HG02870 (cell line): Measurements from ENCODE around the gene CORO2B.

Source experiments
- ATAC-seq: cut with Tn5 transposase; IDR thresholded peaks from one replicate; pipeline ENCODE4 v1.9.1; 2021; ENCODE audit warnings: mild to moderate bottlenecking, moderate library complexity; ENCODE audit not compliant: unreplicated experiment

The CORO2B gene

DNA sequence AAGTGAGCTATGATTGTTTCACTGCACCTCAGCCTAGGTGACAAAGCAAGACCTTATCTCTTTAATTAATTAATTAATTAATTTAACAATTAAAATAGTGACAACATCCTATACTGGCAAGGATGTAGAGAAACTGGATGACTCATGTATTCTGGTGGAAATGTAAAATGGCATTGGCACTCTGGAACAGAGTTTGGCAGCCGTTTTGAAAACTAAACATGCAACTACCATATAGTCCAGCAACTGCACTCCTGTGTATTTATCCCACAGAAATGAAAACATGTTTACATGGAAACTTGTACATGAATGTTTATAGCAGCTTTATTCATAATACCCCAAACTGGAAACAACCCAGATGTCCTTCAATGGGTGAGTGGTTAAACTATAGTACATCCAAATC is 185.3 kb downstream of the CORO2B start:
- ATAC-seq = no peak

DNA sequence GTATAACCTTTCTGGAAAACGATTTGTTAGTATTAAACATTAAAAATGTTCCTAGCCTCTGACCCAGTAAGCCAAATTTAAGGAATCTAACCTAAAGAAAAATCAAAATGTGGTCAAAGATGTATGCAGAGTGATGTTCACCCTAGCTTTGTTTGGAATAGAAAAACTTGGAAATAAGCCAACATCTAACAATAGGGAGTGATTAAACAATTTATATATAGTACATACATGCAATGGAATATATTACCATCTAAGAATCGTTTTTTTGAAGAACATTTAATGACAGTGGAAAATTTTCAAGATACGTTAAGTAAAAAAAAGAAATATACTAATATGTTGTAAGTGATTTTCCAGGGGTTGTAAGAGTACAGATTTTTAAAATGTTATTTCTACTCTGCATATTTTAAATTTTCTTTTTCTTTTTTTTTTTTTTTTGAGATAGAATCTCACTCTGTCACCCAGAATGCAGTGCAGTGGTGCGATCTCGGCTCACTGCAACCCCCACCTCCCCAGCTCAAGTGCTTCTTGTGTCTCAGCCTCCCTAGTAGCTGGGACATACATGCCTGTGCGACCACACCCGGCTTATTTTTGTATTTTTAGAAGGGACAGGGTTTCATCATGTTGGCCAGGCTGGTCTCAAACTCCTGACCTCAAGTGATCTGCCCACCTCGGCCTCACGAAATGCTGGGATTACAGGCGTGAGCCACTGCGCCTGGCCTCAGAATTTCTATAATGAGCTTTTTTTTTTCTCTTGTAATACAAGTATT is 187.0 kb downstream of the CORO2B start:
- no peak for ATAC-seq

DNA sequence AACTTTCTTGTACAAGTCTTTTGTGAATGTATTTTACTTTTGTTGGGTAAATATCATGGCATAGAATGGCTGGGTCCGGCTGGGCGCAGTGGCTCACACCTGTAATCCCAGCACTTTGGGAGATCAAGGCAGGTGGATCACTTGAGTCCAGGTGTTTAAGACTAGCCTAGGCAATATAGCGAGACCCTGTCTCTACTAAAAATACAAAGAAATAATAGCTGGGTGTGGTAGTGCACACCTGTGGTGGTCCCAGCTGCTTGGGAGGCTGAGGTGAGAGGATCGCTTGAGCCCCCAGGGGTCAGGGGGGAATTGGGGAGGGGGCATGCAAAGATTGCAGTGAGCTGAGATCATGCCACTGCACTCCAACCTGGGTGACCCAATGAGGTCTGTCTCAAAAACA is 189.0 kb downstream of the CORO2B start:
- ATAC-seq = no peak

DNA sequence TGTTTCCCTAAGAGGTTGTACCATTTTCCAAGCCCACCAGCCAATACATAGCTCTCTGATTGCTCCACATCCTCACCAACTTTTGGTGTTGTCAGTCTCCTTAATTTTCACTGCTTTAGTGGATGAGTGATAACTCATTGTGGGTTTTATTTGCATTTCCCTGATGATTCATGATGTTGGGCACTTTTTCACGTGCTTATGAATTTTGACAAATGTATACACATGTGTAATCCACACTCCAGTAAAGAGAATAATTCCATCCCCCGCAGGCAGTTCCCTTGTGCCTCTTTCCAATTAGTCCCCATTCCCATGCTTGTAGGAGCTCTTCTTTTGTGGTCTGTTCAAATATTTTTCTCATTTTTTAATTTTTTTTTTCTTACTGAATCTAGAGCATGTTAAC is 189.5 kb downstream of the CORO2B start:
- no peak for ATAC-seq

DNA sequence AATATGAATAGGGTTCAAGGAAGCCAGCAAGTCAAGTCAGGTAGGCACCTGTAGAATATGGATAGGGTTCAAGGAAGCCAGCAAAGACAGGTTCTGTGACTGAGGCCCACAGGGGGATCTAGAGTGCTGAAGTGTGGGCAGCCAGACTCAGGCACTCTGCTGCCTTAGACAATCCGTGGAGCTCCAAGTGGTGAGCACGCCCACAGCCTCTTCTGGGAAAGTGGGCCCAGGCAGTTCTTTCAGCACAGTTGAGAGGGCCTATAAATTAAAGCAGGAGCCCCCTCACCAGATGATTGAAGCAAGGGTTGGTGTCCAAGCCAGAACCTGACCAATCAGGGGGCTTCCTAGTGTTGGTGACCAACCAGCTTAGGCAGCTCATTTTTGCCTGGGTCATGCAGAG is 190.9 kb downstream of the CORO2B start:
- no peak for ATAC-seq

DNA sequence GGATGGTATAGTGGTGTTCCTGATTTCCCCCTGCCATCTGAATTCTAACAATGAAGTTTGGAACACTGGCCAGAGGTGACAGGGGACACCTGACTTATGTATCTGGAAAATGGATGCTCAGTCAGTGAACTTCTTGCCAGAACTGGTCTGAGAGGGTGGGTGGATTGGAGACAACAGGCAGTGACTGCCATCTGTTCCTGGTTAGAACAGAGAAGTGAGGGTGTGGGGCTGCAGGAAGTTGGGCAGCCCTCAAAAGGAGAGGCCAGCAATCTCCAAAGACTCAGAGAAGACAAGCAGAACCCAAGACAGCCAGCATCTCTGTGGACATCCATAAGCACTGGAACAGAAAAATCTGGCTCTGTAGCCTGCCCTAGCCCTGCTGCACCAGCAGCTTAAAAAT is 191.4 kb downstream of the CORO2B start:
- ATAC-seq = no peak

DNA sequence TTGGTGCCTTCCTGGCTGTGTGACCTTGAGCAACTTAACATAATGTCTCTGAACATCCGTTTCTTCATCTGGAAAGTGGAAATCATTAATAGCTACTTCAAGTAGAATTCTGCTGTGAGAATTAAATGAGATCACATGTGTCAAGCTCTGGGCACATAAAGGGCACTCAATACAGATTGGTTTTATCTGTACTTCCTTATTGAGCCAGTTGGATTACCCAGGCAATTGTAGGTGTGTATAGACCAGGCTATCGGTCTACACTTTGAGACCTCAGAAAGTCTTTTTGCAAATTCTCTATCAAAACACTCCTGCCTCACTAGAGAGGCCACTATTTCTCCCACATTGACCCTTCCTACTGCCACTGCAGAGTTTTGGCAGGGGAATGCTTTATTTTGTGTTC is 194.2 kb downstream of the CORO2B start:
- no peak for ATAC-seq

DNA sequence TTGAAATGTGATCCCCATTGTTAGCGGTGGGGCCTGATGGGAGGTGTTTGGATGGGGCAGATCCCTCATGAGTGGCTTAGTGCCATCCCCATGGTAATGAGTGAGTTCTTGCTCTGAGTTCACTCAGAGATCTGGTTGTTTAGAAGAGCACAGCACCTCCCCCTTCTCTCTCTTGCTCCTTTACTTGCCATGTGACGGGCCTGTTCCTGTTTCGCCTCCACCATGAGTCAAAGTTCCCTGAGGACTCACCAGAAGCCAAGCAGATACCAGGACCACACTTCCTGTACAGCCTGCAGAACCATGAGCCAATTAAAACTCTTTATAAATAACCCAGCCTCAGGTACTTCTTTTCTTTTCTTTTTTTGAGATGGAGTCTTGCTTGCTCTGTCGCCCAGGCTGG is 195.3 kb downstream of the CORO2B start:
- no peak for ATAC-seq

DNA sequence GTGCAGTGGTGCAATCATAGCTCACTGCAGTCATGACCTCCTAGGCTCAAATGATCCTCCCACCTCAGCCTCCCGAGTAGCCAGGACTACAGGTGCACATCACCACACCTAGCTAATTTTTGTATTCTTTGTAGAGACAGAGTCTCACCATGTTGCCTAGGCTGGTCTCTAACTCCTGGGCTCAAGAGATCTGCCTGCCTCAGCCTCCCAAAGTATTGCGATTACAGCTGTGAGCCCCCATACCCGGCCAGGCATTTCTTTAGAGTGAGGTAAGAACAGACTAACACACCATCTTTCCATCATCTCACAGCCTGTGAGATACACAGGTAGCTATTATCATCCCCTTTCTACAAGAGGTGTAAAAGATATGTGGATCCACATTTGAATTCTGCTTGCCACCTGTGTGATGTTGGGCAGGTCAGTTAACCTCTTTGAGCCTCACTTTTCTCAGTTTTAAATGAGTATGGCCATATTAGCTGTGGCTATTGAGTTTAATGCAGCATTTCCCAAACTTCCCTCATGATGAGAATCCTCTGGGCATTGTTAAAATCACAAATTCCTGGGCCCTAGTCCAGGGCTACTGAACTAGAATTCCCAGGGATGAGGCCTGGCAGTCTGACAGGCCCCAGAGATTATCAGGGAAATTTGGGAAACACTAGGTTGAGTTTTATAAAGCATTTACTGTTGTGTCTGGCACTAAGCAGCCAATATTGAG is 195.9 kb downstream of the CORO2B start:
- ATAC-seq = no peak

DNA sequence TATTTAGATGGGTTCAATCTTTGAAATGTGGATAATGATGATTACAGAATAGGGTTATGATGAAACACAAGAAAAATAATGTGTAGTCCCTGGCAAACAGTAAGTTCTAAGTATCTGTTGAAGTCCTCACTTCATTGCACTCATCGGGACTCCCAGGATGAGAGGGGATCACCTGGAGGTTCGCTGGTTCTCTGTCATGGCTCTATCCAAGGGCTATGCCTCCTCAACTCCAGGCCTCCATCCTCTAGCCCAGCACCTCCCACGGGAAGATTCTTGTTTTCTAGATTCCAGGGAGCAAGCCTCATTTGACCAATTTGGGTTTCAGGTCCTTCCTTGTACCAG is 196.4 kb downstream of the CORO2B start:
- no peak for ATAC-seq

DNA sequence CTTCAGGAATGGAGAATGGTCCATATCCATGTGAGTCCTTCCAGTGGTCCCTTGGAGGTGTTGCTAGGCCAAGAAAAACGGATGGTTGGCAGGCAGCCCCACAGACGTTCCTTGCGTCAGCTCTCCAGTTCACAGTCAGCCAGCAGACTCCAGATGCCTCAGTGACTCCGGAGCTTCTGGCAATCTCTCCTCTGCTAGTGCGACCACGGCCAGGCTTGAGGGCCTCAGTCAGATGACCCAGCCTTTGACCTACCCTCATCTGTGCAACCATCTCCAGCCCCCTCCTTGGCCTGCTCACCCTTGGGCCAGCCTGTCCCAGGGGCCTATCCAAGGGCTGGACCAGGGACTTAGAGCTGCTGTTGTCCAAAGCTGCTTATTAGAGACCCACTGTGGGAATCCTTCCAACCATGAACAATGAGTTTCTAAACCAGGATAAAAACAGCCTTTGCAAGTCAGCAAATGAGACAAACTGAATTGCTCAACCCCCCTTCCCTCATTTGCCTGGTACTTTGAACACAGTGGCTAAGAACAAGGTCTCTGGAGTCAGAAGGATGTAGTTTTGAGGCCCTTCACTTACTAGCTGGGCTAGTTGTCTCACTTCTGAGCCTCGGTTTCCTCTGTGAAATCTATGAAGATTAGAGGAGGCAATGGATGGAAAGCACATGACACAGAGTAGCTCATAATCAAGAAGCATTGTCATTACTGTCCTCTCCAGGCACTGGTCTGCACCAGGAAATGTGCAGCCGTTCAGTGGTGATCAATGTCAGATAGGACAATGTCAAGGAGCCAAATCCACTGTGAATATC is 197.1 kb downstream of the CORO2B start:
- no peak for ATAC-seq

DNA sequence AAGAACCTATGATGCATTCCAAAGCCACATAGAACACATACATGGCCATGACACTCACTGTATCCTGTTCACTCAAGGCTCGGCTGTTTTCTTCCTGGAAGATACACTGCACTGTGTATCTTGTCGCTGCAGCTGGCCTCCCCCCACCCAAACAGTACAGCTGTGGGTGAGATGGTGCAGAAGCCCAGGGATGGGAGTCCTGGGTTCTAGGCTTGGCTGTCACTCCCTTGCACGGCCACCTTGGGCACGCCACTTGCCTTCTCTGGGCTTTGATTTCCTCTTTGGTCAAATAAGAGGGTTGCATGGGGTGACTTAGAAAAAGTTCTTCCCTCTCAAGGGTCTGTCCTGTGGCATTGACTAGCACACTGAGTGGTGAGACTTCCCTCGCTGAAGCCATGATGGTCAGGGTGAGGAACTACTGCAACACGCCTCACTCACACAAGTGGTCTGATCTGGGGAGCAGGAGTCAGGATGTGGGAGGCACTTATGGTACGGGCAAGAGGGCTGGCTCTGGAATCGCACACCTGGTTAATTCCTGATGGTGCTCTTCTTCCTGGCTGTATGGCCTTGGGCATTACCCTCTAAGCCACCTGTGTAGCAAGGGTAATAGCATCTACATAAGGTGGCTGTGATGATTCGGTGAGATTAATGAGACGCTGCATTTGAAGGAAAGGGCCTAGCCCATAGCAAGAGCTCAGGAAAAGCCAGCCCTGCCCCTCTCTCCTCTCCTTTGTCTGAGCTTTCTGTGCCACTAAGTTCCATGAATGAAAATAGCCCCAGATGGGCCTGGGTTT is 197.9 kb downstream of the CORO2B start:
- ATAC-seq = no peak
